Ascending aorta (tissue), 2 donors: ENCODE results near the gene LRGUK. TPM values are rescaled to one million over a fixed set of nuclear protein-coding genes. Genes with fewer than 3 reads are reported as not detected.

ENCODE experiments used
- DNase-seq, 2 donors: peaks; one replicate each; pipeline ENCODE4 v3.0.0-alpha.2; 2019; ENCODE audit warnings: low spot score in 2 of 2
- H3K27ac ChIP-seq, 2 donors: fragments of 200-600 bp; sonication (generic); one replicate each; pipeline ENCODE4 v1.5.1; 2016 to 2017; ENCODE audit warnings: mild to moderate bottlenecking in 1 of 2
- H3K27me3 ChIP-seq: fragments of 200-600 bp; sonication (generic); one replicate; pipeline ENCODE4 v1.5.1; 2017
- H3K36me3 ChIP-seq, 2 donors: fragments of 200-600 bp; sonication (generic); one replicate each; pipeline ENCODE4 v1.5.1; 2016
- H3K4me1 ChIP-seq, 2 donors: fragments of 200-600 bp; sonication (generic); one replicate each; pipeline ENCODE4 v1.5.1; 2016 to 2017; ENCODE audit warnings: mild to moderate bottlenecking in 1 of 2
- H3K4me3 ChIP-seq, 2 donors: fragments of 200-600 bp; sonication (generic); one replicate each; pipeline ENCODE4 v1.5.1; 2016 to 2017; ENCODE audit warnings: mild to moderate bottlenecking in 1 of 2
- H3K9me3 ChIP-seq, 2 donors: fragments of 200-600 bp; sonication (generic); one replicate each; pipeline ENCODE4 v1.5.1; 2016
- CTCF ChIP-seq, 3 experiments: fragments of 200-600 bp in 2 of 3; fragments of 450-650 bp in 1 of 3; sonication (generic) in 2 of 3; IDR thresholded peaks; one replicate each; pipeline ENCODE4 v1.5.1; 2016 to 2019; ENCODE audit warnings: antibody characterized with exemption in 3 of 3, mild to moderate bottlenecking in 1 of 3, moderate library complexity in 1 of 3
- intact Hi-C: fragments of 100-400 bp; cut with DNase I; formaldehyde crosslinking; loops from one replicate; pipeline ENCODE4 v1.15.1; 2023
- total RNA-seq: library from RNA; depleted of rRNA; stranded (reverse); fragments of >200 nt; gene quantifications from one replicate; pipeline ENCODE4 v1.1.0, GENCODE V29; 2016

The LRGUK gene
- total RNA-seq, 1 donor from 2014 or later: not detected

- intact Hi-C loops: no loop called here
- Histone ChIP-seq H3K9me3 (no peaks in the 10 kb centered on the region), H3K36me3 (no peaks in the 10 kb centered on the region), H3K27ac (no peak overlapping the region), H3K4me1 (no peaks in the 10 kb centered on the region), H3K4me3 (no peak overlapping the region), H3K27me3 (no peaks in the 10 kb centered on the region)
- no peak for DNase-seq
- TF ChIP-seq CTCF (IDR thresholded peaks at IDR 0.05): no peak
Measured at GRCh38 chr7:134179036-134180011, 52.2 kb downstream of the LRGUK start.

- no peaks in the 10 kb centered on the region for H3K4me1 ChIP-seq
- H3K27me3 ChIP-seq: no peaks in the 10 kb centered on the region
- DNase-seq: no peak
- no peak overlapping the region for H3K4me3 ChIP-seq
- no peaks in the 10 kb centered on the region for H3K36me3 ChIP-seq
- no peaks in the 10 kb centered on the region for H3K9me3 ChIP-seq
- intact Hi-C loops: no loop called here
- no peak for TF ChIP-seq CTCF (IDR thresholded peaks at IDR 0.05)
- no peak overlapping the region for H3K27ac ChIP-seq
Measured at GRCh38 chr7:134180376-134180775, 53.2 kb downstream of the LRGUK start.

- Histone ChIP-seq H3K36me3 (no peaks in the 10 kb centered on the region), H3K4me1 (no peaks in the 10 kb centered on the region), H3K27me3 (no peaks in the 10 kb centered on the region), H3K4me3 (no peak overlapping the region), H3K27ac (no peak overlapping the region), H3K9me3 (no peaks in the 10 kb centered on the region)
- intact Hi-C loops: no loop called here
- DNase-seq: no peak
- no peak for TF ChIP-seq CTCF (IDR thresholded peaks at IDR 0.05)
Measured at GRCh38 chr7:134182078-134182477, 54.9 kb downstream of the LRGUK start.

GRCh38 chr7:134184767-134185166, 57.6 kb downstream of the LRGUK start:
- H3K9me3 ChIP-seq: no peaks in the 10 kb centered on the region
- TF ChIP-seq CTCF (IDR thresholded peaks at IDR 0.05): no peak
- no peak for DNase-seq
- intact Hi-C loops: no loop called here
- no peak overlapping the region for H3K27ac ChIP-seq
- H3K4me1 ChIP-seq: no peaks in the 10 kb centered on the region
- no peak overlapping the region for H3K4me3 ChIP-seq
- H3K36me3 ChIP-seq: no peaks in the 10 kb centered on the region
- no peaks in the 10 kb centered on the region for H3K27me3 ChIP-seq

GRCh38 chr7:134186027-134186426, 58.9 kb downstream of the LRGUK start:
- Histone ChIP-seq H3K27ac (no peak overlapping the region), H3K27me3 (no peaks in the 10 kb centered on the region), H3K36me3 (no peaks in the 10 kb centered on the region), H3K9me3 (no peaks in the 10 kb centered on the region), H3K4me1 (no peaks in the 10 kb centered on the region), H3K4me3 (no peak overlapping the region)
- no peak for DNase-seq
- intact Hi-C loops: no loop called here
- TF ChIP-seq CTCF (IDR thresholded peaks at IDR 0.05): no peak
